ENCODE measurements around the gene GABPB2.

Gene GABPB2

GRCh38 chr1:151134991-151135390, 64.4 kb downstream of the GABPB2 start:
- Histone ChIP-seq H3K36me3 (ENCODE audit: low read depth) (no peaks in the 10 kb centered on the region), H3K27me3 (ENCODE audit: insufficient read depth, poor library complexity, severe bottlenecking) (no peaks in the 10 kb centered on the region), H3K27ac (ENCODE audit: poor library complexity, severe bottlenecking) (no peak overlapping the region), H3K4me3 (ENCODE audit: severe bottlenecking) (no peak overlapping the region), H3K9me3 (ENCODE audit: severe bottlenecking) (no peaks in the 10 kb centered on the region), H3K4me1 (ENCODE audit: insufficient read depth, poor library complexity, severe bottlenecking) (no peaks in the 10 kb centered on the region)
- TF ChIP-seq CTCF (IDR thresholded peaks at IDR 0.05; ENCODE audit: poor library complexity, severe bottlenecking) = no peak
- DNase-seq (ENCODE audit: low spot score) = no peak
- ATAC-seq (ENCODE audit: low read depth) = no peak

- no peak overlapping the region for H3K4me3 ChIP-seq (ENCODE audit: severe bottlenecking)
- no peaks in the 10 kb centered on the region for H3K4me1 ChIP-seq (ENCODE audit: insufficient read depth, poor library complexity, severe bottlenecking)
- H3K27ac ChIP-seq (ENCODE audit: poor library complexity, severe bottlenecking) = no peak overlapping the region
- no peaks in the 10 kb centered on the region for H3K27me3 ChIP-seq (ENCODE audit: insufficient read depth, poor library complexity, severe bottlenecking)
- DNase-seq (ENCODE audit: low spot score) (no peak), ATAC-seq (ENCODE audit: low read depth) (no peak)
- H3K36me3 ChIP-seq (ENCODE audit: low read depth) = no peaks in the 10 kb centered on the region
- no peaks in the 10 kb centered on the region for H3K9me3 ChIP-seq (ENCODE audit: severe bottlenecking)
- no peak for TF ChIP-seq CTCF (IDR thresholded peaks at IDR 0.05; ENCODE audit: poor library complexity, severe bottlenecking)
Observed at GRCh38 chr1:151135433-151136385, 65.1 kb downstream of the GABPB2 start.

- Histone ChIP-seq H3K4me1 (ENCODE audit: insufficient read depth, poor library complexity, severe bottlenecking) (no peaks in the 10 kb centered on the region), H3K27me3 (ENCODE audit: insufficient read depth, poor library complexity, severe bottlenecking) (no peaks in the 10 kb centered on the region), H3K9me3 (ENCODE audit: severe bottlenecking) (no peaks in the 10 kb centered on the region), H3K36me3 (ENCODE audit: low read depth) (no peaks in the 10 kb centered on the region), H3K27ac (ENCODE audit: poor library complexity, severe bottlenecking) (no peak overlapping the region), H3K4me3 (ENCODE audit: severe bottlenecking) (no peak overlapping the region)
- DNase-seq (ENCODE audit: low spot score) = no peak
- ATAC-seq (ENCODE audit: low read depth) = no peak
- TF ChIP-seq CTCF (IDR thresholded peaks at IDR 0.05; ENCODE audit: poor library complexity, severe bottlenecking) = no peak
Observed at GRCh38 chr1:151137789-151138188, 67.2 kb downstream of the GABPB2 start.

- Histone ChIP-seq H3K27me3 (ENCODE audit: insufficient read depth, poor library complexity, severe bottlenecking) (no peaks in the 10 kb centered on the region), H3K4me3 (ENCODE audit: severe bottlenecking) (no peak overlapping the region), H3K27ac (ENCODE audit: poor library complexity, severe bottlenecking) (no peak overlapping the region), H3K4me1 (ENCODE audit: insufficient read depth, poor library complexity, severe bottlenecking) (no peaks in the 10 kb centered on the region), H3K9me3 (ENCODE audit: severe bottlenecking) (no peaks in the 10 kb centered on the region), H3K36me3 (ENCODE audit: low read depth) (no peaks in the 10 kb centered on the region)
- ATAC-seq (ENCODE audit: low read depth) = no peak
- no peak for TF ChIP-seq CTCF (IDR thresholded peaks at IDR 0.05; ENCODE audit: poor library complexity, severe bottlenecking)
- DNase-seq (ENCODE audit: low spot score) = no peak
Observed at GRCh38 chr1:151142411-151143056, 72.0 kb downstream of the GABPB2 start.

Measured in RWPE2 (cell line).